ENCODE data around the gene NSG2.

DNA sequence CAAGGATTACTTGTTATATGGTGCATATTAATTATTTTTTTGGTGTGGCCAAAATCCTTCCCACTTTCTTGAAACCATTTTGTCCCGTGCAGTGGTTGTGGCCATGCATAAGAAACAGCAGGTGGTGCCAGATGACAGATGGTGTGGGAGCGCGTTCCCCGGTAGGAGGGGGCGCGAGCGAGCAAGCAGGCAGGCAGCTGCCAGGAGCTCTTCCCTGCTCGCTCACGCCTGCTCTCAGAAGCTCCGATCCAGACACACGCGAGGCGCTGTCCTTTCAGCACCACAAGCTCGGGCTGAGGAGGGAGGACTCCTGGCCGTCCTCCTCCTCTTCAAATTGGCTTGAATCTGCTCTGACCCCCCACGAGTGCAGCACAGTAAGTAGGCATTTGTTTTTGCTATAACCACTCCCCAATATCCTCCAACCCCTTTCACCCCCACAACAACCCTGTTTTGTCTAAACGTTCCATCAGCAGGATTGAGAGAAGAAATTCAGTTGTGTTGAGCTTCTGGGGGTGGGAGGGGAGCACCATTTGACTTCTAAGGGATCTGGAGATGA is at the start of gene NSG2:
- TF ChIP-seq, protein P1, sequence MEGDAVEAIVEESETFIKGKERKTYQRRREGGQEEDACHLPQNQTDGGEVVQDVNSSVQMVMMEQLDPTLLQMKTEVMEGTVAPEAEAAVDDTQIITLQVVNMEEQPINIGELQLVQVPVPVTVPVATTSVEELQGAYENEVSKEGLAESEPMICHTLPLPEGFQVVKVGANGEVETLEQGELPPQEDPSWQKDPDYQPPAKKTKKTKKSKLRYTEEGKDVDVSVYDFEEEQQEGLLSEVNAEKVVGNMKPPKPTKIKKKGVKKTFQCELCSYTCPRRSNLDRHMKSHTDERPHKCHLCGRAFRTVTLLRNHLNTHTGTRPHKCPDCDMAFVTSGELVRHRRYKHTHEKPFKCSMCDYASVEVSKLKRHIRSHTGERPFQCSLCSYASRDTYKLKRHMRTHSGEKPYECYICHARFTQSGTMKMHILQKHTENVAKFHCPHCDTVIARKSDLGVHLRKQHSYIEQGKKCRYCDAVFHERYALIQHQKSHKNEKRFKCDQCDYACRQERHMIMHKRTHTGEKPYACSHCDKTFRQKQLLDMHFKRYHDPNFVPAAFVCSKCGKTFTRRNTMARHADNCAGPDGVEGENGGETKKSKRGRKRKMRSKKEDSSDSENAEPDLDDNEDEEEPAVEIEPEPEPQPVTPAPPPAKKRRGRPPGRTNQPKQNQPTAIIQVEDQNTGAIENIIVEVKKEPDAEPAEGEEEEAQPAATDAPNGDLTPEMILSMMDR (conservative IDR thresholded peaks at IDR 0.05; ENCODE audit: low read length), result peak; percentile 67
- TF ChIP-seq EZH2phosphoT487 (IDR thresholded peaks at IDR 0.05; ENCODE audit: borderline replicate concordance), result no peak
